ENCODE results near the gene ZNF397. TPM values are rescaled to one million over a fixed set of nuclear protein-coding genes. Genes with fewer than 3 reads are reported as not detected.

Gene ZNF397
- total and polyA plus RNA-seq, 7 experiments from 2014 or later = 9.0 to 59.1 (median 14.5) TPM

DNA sequence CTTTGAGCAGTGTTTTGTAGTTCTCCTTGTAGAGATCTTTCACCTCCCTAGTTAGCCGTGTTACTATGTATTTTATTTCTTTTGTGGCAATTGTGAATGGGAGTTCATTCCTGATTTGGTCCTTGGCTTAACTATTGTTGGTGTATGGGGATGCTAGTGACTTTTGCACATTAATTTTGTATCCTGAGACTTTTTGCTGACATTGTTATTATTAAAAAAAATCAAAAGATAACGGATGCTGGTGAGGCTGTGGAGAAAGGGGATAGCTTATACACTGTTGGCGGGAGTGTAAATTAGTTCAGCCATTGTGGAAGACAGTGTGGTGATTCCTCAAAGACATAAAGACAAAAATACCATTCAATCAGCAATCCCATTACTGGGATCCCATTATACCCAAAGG is 17.0 kb upstream of the ZNF397 start:
- Histone ChIP-seq H3K4me3 (ENCODE audit: low read length) (no peak overlapping the region), H3K27me3 (ENCODE audit: control insufficient read depth in 2 of 2, insufficient read depth in 2 of 2, low read length in 2 of 2) (no peaks in the 10 kb centered on the region), H3K36me3 (ENCODE audit: control insufficient read depth in 2 of 3, insufficient read depth in 3 of 3, low read length in 3 of 3) (no peaks in the 10 kb centered on the region), H3K27ac (ENCODE audit: low read depth, low read length) (no peak overlapping the region), H3K9me3 (ENCODE audit: control insufficient read depth in 2 of 3, low read length in 3 of 3) (no peaks in the 10 kb centered on the region), H3K4me1 (ENCODE audit: control insufficient read depth in 2 of 2, insufficient read depth in 2 of 2, low read length in 2 of 2) (no peaks in the 10 kb centered on the region)
- Mint-ChIP-seq H3K4me3 (no peak overlapping the region), H3K27ac (no peak overlapping the region), H3K4me1 (no peaks in the 10 kb centered on the region), H3K27me3 (peaks cover 0 to 10% (median 0%) of the 10 kb centered on the region in 5 donors), H3K36me3 (no peaks in the 10 kb centered on the region), H3K9me3 (no peaks in the 10 kb centered on the region)
- ATAC-seq (no peak), DNase-seq (no peak)
- intact Hi-C loops (cut with micrococcal nuclease) = no loop called here
- POLR2A ChIA-PET = interaction anchor here (1.7 kb wide), 1 partner anchor 16 kb away, joined by 5 read pairs; the partner anchor contains the start of gene ZNF397
- CTCF ChIA-PET = no interaction called here

DNA sequence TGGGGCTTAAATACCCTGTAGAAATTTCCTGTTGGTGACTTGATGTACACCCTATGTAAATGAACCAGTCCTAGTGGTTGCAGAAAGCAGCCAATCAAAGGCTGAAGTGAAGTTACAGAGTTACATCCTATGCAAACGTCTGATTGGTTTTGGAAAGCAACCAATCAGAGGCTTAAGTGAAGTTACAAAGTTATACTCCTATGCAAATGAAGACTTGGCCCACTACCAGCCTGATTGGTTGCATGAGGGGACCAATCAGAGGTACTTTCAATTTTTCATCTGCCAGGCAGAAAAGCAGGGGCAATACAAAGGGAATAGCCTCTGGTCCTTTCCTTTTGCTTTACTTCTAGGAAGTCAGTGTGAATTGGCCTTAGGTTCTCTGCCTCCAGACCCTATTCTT is 13.6 kb upstream of the ZNF397 start:
- Histone ChIP-seq H3K27me3 (ENCODE audit: control insufficient read depth in 2 of 2, insufficient read depth in 2 of 2, low read length in 2 of 2) (no peaks in the 10 kb centered on the region), H3K27ac (ENCODE audit: low read depth, low read length) (no peak overlapping the region), H3K36me3 (ENCODE audit: control insufficient read depth in 2 of 3, insufficient read depth in 3 of 3, low read length in 3 of 3) (no peaks in the 10 kb centered on the region), H3K4me3 (ENCODE audit: low read length) (no peak overlapping the region), H3K4me1 (ENCODE audit: control insufficient read depth in 2 of 2, insufficient read depth in 2 of 2, low read length in 2 of 2) (no peaks in the 10 kb centered on the region), H3K9me3 (ENCODE audit: control insufficient read depth in 2 of 3, low read length in 3 of 3) (no peaks in the 10 kb centered on the region)
- H3K9me3 Mint-ChIP-seq = no peaks in the 10 kb centered on the region
- H3K4me1 Mint-ChIP-seq = peaks cover 3 to 5% (median 4%) of the 10 kb centered on the region in 7 donors
- H3K36me3 Mint-ChIP-seq = no peaks in the 10 kb centered on the region
- POLR2A ChIA-PET = no interaction called here
- intact Hi-C loops (cut with micrococcal nuclease) = no loop called here
- ATAC-seq (no peak), DNase-seq (no peak)
- CTCF ChIA-PET = interaction anchor here (0.7 kb wide), 1 partner anchor 115 kb away, joined by 3 read pairs; no protein-coding TSS in a partner anchor
- no peak overlapping the region for H3K27ac Mint-ChIP-seq
- peaks cover 0 to 10% (median 0%) of the 10 kb centered on the region in 5 donors for H3K27me3 Mint-ChIP-seq
- H3K4me3 Mint-ChIP-seq = no peak overlapping the region

DNA sequence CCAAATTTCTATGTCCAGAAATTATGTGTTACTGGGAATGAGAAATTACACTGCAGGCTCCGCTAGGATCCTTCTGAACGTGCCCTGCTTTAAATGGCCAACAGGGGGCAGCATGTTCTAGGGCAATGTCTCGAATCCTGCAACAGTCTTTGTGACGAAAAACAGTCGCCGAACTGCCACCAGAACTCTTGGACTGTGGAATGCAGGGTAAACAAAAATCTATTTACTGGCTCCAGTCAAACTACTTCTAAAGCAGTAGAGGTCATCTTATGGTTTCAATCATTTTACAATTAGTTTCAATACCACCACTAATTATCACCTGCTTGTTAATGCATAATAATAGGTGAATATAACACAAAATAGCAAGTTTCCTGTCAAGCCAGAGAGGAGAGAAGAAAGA is 9.8 kb upstream of the ZNF397 start:
- H3K27ac Mint-ChIP-seq = peak overlapping the region in 1 of 9 donors; percentile 37

DNA sequence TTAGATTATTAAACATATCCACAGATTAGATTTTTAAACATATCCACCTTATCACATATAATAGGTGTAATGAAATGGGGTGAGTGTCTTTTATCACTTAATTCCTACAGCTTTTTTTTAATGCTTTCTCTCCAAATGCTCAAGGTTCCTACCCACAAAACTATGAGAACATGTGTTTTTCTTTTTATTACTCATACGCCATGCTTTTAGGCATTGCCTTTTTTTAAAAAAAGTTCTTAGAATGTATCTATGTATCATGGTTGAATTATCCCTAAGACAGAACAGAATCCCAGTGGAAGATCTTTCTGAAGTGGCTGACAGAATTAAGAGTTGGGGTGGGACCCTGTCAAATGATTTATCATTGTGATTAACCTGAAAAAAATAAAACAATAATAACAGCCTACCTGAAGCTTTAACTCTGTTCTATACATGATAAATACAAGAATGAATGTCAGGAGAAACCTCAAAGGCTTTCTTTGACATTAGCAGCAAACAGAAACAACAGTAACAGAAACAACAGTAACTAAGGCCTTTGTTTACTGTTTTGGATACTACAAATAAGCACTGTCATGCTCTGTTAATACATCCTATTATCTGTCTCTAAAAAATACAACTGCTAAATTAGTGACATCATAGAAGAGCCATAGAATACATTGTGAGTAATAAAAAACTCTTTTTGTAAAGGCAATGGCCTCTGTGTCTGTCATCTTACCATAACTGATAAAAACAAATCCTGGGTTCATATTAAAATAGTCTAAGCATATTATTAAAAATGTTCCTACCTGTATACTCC is 4.1 kb upstream of the ZNF397 start:
- Mint-ChIP-seq H3K36me3 (no peaks in the 10 kb centered on the region), H3K27ac (no peak overlapping the region), H3K9me3 (no peaks in the 10 kb centered on the region), H3K4me3 (no peak overlapping the region), H3K4me1 (peaks cover 0 to 8% (median 0%) of the 10 kb centered on the region in 7 donors), H3K27me3 (no peaks in the 10 kb centered on the region)
- DNase-seq (no peak), ATAC-seq (no peak)
- peaks cover under 1 to 6% of the 10 kb centered on the region in 2 donors for H3K4me1 ChIP-seq (ENCODE audit: control insufficient read depth in 2 of 2, insufficient read depth in 2 of 2, low read length in 2 of 2)
- CTCF ChIA-PET = interaction anchor here (1.2 kb wide), 1 partner anchor 119 kb away, joined by 4 read pairs; no protein-coding TSS in a partner anchor
- POLR2A ChIA-PET = no interaction called here
- intact Hi-C loops (cut with micrococcal nuclease) = no loop called here
- H3K4me3 ChIP-seq (ENCODE audit: low read length) = no peak overlapping the region
- no peak overlapping the region for H3K27ac ChIP-seq (ENCODE audit: low read depth, low read length)
- peaks cover 0 to 8% (median 0%) of the 10 kb centered on the region in 3 experiments for H3K36me3 ChIP-seq (ENCODE audit: control insufficient read depth in 2 of 3, insufficient read depth in 3 of 3, low read length in 3 of 3)
- no peaks in the 10 kb centered on the region for H3K27me3 ChIP-seq (ENCODE audit: control insufficient read depth in 2 of 2, insufficient read depth in 2 of 2, low read length in 2 of 2)
- no peaks in the 10 kb centered on the region for H3K9me3 ChIP-seq (ENCODE audit: control insufficient read depth in 2 of 3, low read length in 3 of 3)

More for the DNA sequence above, 9.8 kb upstream of the ZNF397 start:
- Histone ChIP-seq H3K27ac (ENCODE audit: low read depth, low read length) (no peak overlapping the region), H3K27me3 (ENCODE audit: control insufficient read depth in 2 of 2, insufficient read depth in 2 of 2, low read length in 2 of 2) (no peaks in the 10 kb centered on the region), H3K4me3 (ENCODE audit: low read length) (no peak overlapping the region), H3K36me3 (ENCODE audit: control insufficient read depth in 2 of 3, insufficient read depth in 3 of 3, low read length in 3 of 3) (no peaks in the 10 kb centered on the region), H3K9me3 (ENCODE audit: control insufficient read depth in 2 of 3, low read length in 3 of 3) (no peaks in the 10 kb centered on the region), H3K4me1 (ENCODE audit: control insufficient read depth in 2 of 2, insufficient read depth in 2 of 2, low read length in 2 of 2) (no peaks in the 10 kb centered on the region)
- H3K4me1 Mint-ChIP-seq = peaks cover 3 to 5% (median 4%) of the 10 kb centered on the region in 7 donors
- DNase-seq (peak; percentile 49 to 80 (median 73)), ATAC-seq (peak; percentile 97)
- H3K9me3 Mint-ChIP-seq = no peaks in the 10 kb centered on the region
- no peaks in the 10 kb centered on the region for H3K36me3 Mint-ChIP-seq
- no peaks in the 10 kb centered on the region for H3K27me3 Mint-ChIP-seq
- intact Hi-C loops (cut with micrococcal nuclease) = loop anchor here (1.0 to 5.0 kb wide), 13 partner anchors 9 to 1051 kb away; partner anchors contain the start of genes RMP24 (in 1 of the 2) and ZSCAN30 (in 1 of the 2)
- POLR2A ChIA-PET = interaction anchor here (2.2 kb wide), 1 partner anchor 10 kb away, joined by 8 read pairs; the partner anchor contains the start of gene ZNF397
- peak overlapping the region in 9 of 10 donors; percentile 1 to 71 (median 53) for H3K4me3 Mint-ChIP-seq
- CTCF ChIA-PET = interaction anchor here (0.6 to 3.4 kb wide), 8 partner anchors 11 to 328 kb away, joined by 3 to 14 read pairs (median 5); no protein-coding TSS in a partner anchor

DNA sequence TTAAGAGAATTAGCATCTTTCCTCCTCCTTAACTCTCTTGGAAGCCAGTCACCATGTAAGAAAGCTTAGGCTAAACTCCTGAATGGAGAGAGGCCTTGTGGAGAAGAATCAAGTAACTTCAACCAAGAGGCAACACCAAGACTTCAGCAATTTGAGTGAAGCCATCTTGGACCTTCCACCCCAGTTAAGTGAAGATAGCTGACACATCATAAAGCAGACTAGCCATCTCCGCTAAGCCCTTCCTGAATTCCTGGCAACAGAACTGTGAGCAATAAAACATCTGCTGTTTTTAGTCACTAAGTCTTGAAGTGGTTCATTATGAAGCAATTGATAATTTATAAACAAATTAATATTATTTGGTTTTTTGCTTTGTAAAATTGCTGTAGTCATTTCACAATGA is 1.5 kb upstream of the ZNF397 start:
- Histone ChIP-seq H3K27me3 (ENCODE audit: control insufficient read depth in 2 of 2, insufficient read depth in 2 of 2, low read length in 2 of 2) (no peaks in the 10 kb centered on the region), H3K36me3 (ENCODE audit: control insufficient read depth in 2 of 3, insufficient read depth in 3 of 3, low read length in 3 of 3) (peaks cover 10 to 28% (median 10%) of the 10 kb centered on the region in 3 experiments), H3K27ac (ENCODE audit: low read depth, low read length) (no peak overlapping the region), H3K4me3 (ENCODE audit: low read length) (no peak overlapping the region), H3K9me3 (ENCODE audit: control insufficient read depth in 2 of 3, low read length in 3 of 3) (no peaks in the 10 kb centered on the region), H3K4me1 (ENCODE audit: control insufficient read depth in 2 of 2, insufficient read depth in 2 of 2, low read length in 2 of 2) (peaks cover 9 to 17% of the 10 kb centered on the region in 2 donors)
- CTCF ChIA-PET = interaction anchor here (0.7 kb wide), 1 partner anchor 105 kb away, joined by 3 read pairs; the partner anchor contains the start of gene ZNF24
- Mint-ChIP-seq H3K27ac (peak overlapping the region in 3 of 9 donors; percentile 17 to 70 (median 43)), H3K36me3 (peaks cover 9 to 22% (median 17%) of the 10 kb centered on the region in 5 donors), H3K4me3 (peak overlapping the region in 8 of 10 donors; percentile 6 to 65 (median 24)), H3K4me1 (peaks cover 12 to 34% (median 22%) of the 10 kb centered on the region in 7 donors), H3K27me3 (no peaks in the 10 kb centered on the region), H3K9me3 (peaks cover 0 to 9% (median 1%) of the 10 kb centered on the region in 11 donors)
- no peak for ATAC-seq
- intact Hi-C loops (cut with micrococcal nuclease) = no loop called here
- POLR2A ChIA-PET = interaction anchor here (1.1 to 3.0 kb wide), 8 partner anchors 7 to 212 kb away, joined by 3 to 17 read pairs (median 6); partner anchors contain the start of genes MAPRE2, ZNF24 and ZSCAN30
- no peak for DNase-seq

- POLR2A ChIA-PET = interaction anchor here (1.0 to 3.0 kb wide), 10 partner anchors 10 to 731 kb away, joined by 3 to 17 read pairs (median 6); partner anchors contain the start of genes MAPRE2, RMP24, ZNF24 and ZSCAN30
- H3K9me3 ChIP-seq (ENCODE audit: control insufficient read depth in 2 of 3, low read length in 3 of 3) = no peaks in the 10 kb centered on the region
- H3K27me3 ChIP-seq (ENCODE audit: control insufficient read depth in 2 of 2, insufficient read depth in 2 of 2, low read length in 2 of 2) = no peaks in the 10 kb centered on the region
- ATAC-seq = no peak
- H3K27me3 Mint-ChIP-seq = no peaks in the 10 kb centered on the region
- peak overlapping the region; percentile 88 to 98 (median 96) for H3K4me3 Mint-ChIP-seq
- peak in 3 of 9 donors; percentile 4 to 23 (median 20) for DNase-seq
- peaks cover 9 to 17% of the 10 kb centered on the region in 2 donors for H3K4me1 ChIP-seq (ENCODE audit: control insufficient read depth in 2 of 2, insufficient read depth in 2 of 2, low read length in 2 of 2)
- peak overlapping the region; percentile 90 to 99 (median 98) for H3K27ac Mint-ChIP-seq
- peak overlapping the region; percentile 94 for H3K4me3 ChIP-seq (ENCODE audit: low read length)
- CTCF ChIA-PET = no interaction called here
- H3K27ac ChIP-seq (ENCODE audit: low read depth, low read length) = peak overlapping the region; percentile 97
- peaks cover 18 to 50% (median 26%) of the 10 kb centered on the region in 3 experiments for H3K36me3 ChIP-seq (ENCODE audit: control insufficient read depth in 2 of 3, insufficient read depth in 3 of 3, low read length in 3 of 3)
- peaks cover 0 to 28% (median 6%) of the 10 kb centered on the region in 11 donors for H3K9me3 Mint-ChIP-seq
- intact Hi-C loops (cut with micrococcal nuclease) = loop anchor here (1.0 to 5.0 kb wide), 9 partner anchors 211 to 892 kb away; partner anchors contain the start of genes GALNT1 (in 2 of the 2), ELP2 (in 1 of the 2), RMP24 (in 1 of the 2) and SLC39A6 (in 1 of the 2)
- H3K4me1 Mint-ChIP-seq = peaks cover 16 to 42% (median 32%) of the 10 kb centered on the region in 7 donors
- H3K36me3 Mint-ChIP-seq = peaks cover 28 to 43% (median 38%) of the 10 kb centered on the region in 5 donors
Measured at GRCh38 chr18:35241448-35241804, 592 bp downstream of the ZNF397 start.
